Medulla oblongata (tissue), 1 donor: ENCODE measurements around the gene SPTA1.

Experiments used
- DNase-seq: peaks from one replicate; pipeline ENCODE4 v3.0.0-alpha.2; 2015; ENCODE audit errors: extremely low spot score

SPTA1 gene

DNA sequence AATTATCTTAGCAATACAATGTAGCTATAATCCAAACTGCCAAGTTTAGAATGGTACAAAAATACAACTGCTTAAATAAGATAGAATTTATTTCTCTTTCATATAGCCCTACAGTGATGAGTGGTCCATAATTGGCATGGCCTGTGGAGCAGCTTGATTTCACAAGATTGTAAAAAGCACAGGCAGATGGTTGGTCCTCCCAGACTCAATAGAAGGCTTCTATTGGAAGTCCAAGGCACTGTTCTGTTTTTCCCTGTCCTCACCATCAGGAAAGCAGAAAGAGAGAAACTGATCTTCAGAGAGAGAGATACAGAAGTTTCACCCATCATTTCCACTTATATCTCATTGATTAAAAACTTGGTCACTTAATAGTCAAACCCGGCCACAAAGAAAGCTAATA lies 114.3 kb downstream of the SPTA1 start:
- DNase-seq = no peak

DNA sequence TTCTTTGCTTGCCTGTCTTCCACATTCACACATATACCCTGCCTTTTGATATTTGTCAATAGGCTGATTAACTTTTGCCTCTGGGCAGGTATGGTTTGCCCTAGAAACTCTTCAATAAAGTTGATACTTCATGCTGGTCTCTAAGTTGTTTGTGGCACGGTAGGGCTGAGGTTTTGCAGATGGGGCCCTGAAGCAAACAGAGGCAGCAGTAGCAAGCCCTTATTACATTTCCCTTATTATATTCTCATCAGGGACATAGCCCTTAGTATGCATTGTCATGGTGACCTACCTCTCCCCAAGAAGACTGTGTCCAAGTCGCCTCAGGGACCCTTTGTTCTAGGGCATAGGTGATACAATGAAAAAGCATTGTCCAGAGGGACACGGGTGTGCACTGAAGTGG lies 116.0 kb downstream of the SPTA1 start, which contains the start of gene OR6P1:
OR6P1 (minus strand) TSS at position 101 of the 400 bp plus-strand sequence. CDS start 6,976 bp downstream, outside the sequence.
- no peak for DNase-seq

DNA sequence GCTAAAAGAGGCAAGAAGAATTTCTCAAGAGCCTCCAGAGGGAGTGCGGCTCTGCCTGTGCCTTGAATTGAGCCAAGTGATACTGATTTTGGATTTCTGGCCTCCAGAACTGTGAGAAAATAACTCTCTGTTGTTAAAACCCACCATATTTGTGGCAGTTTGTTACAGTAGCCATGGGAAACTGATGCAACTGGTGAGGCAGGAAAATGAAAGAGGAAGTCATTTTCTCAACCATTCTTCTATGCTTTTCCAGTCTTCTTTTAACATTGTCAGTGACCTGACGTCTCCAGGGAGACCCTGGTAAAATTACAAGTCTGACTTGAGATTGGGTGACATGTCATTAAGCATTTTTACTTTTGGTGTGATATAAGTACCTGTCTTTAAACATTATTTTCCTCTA lies 121.9 kb downstream of the SPTA1 start:
- DNase-seq = no peak

DNA sequence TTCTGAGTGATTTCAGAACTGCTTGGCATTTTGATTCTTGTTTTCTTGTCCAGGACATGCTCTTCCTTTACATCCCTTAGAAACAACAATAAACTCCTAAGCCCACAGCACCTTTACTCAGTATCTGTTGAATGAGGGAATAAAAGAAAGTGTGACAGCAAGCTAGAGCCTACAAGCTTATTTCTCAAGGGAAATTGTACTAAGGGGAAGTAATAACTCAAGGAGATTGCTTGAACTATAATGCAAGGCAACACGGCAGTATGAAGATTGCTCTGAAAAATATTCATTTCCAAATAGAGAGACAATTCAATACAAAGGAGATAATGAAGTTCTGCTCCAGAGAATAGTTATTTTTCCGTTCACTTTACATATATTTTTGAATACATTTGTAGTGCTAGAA lies 122.7 kb downstream of the SPTA1 start:
- no peak for DNase-seq
